LoVo (cell line): ENCODE data around the gene FNDC11.
"Not testable (repeated sequence)": the region's sequence is repeated elsewhere in the genome, so short reads cannot be mapped to it uniquely, and the experiment has no call there.

ENCODE experiments used
- DNase-seq: peaks from one replicate; pipeline ENCODE4 v3.0.0-alpha.2; 2016; ENCODE audit warnings: low spot score

The FNDC11 gene

GRCh38 chr20:63553933-63554290, at the start of gene FNDC11:
TSS of gene FNDC11 (plus strand) at chr20:63554159. CDS start at chr20:63555664, 1,505 bp downstream.
- no peak for DNase-seq

- DNase-seq = no peak
These were observed 49.3 kb upstream of the FNDC11 start for GRCh38 chr20:63504642-63505041.

- no peak for DNase-seq
These were observed 48.7 kb upstream of the FNDC11 start for GRCh38 chr20:63505281-63505680.

- DNase-seq = no peak
These were observed 48.2 kb upstream of the FNDC11 start for GRCh38 chr20:63505723-63506122.

- DNase-seq = no peak
These were observed 46.7 kb upstream of the FNDC11 start for GRCh38 chr20:63507083-63507743.

- no peak for DNase-seq
These were observed 45.7 kb upstream of the FNDC11 start for GRCh38 chr20:63508072-63508768.

GRCh38 chr20:63509088-63509564, 44.8 kb upstream of the FNDC11 start:
- DNase-seq = no peak

- DNase-seq = no peak
These were observed 40.8 kb upstream of the FNDC11 start for GRCh38 chr20:63513207-63513606.

- not testable (repeated sequence) for DNase-seq
These were observed 39.4 kb upstream of the FNDC11 start for GRCh38 chr20:63514520-63514919.

GRCh38 chr20:63517376-63518309, 36.3 kb upstream of the FNDC11 start:
- DNase-seq = no peak

- no peak for DNase-seq
These were observed 35.6 kb upstream of the FNDC11 start for GRCh38 chr20:63518351-63518861.

- no peak for DNase-seq
These were observed 34.9 kb upstream of the FNDC11 start for GRCh38 chr20:63518946-63519667.

- peak; percentile 59 for DNase-seq
These were observed 34.1 kb upstream of the FNDC11 start for GRCh38 chr20:63519668-63520503.

- peak; percentile 87 for DNase-seq
These were observed 33.4 kb upstream of the FNDC11 start, which contains the start of gene PPDPF for GRCh38 chr20:63520504-63520933. TSS of gene PPDPF (plus strand) at chr20:63520765. CDS start at chr20:63521309, 544 bp downstream.

- DNase-seq = peak; percentile 61
These were observed 32.9 kb upstream of the FNDC11 start for GRCh38 chr20:63520934-63521601.

- DNase-seq = no peak
These were observed 32.4 kb upstream of the FNDC11 start for GRCh38 chr20:63521602-63522001.

- no peak for DNase-seq
These were observed 31.7 kb upstream of the FNDC11 start for GRCh38 chr20:63522091-63522868.

GRCh38 chr20:63522981-63523611, 30.9 kb upstream of the FNDC11 start:
- no peak for DNase-seq

- no peak for DNase-seq
These were observed 28.8 kb upstream of the FNDC11 start for GRCh38 chr20:63525185-63525584.
